ENCODE measurements around the gene AGAP2. TPM values are rescaled to one million over a fixed set of nuclear protein-coding genes. Genes with fewer than 3 reads are reported as not detected.

The AGAP2 gene
- total and polyA plus RNA-seq, 2 donors, result 14.4 to 15.5 TPM

DNA sequence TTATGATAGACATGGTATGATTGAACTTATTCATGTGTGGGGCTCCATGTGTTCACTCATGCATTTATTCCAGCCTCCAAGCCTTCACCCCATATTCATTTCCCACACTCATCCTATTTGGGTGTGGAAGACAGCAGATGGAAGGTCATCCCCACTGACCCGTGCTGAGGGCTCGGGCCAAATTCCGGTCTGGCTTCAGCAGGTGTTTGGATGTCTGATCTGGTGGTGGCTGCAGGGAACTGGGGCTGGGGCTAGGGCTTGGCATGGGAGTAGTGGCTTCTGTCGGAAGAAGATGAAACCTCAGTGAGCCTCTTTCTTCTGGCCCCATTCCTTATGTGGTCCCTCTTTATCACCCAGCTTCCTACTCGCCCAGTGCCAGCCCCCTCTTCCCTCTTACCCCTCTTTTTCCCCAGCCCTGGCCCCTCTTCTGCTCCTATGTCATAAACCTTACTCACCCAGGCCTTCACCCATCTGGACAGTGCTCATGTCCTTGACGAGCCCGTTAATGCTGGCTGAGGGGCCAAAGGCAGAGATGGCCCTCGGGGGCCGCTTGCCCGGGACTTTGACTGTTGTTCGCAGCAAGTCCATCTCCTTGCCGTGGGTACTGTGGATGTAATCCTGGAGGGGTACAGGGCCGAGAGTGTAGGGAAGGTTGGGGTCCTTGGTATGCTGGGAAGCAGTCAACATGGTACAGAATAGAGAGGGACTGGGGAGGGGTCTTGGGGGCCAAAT, 8.0 kb downstream of the AGAP2 start:
- peaks cover 0 to 13% of the 10 kb centered on the region in 2 donors for H3K27me3 ChIP-seq (ENCODE audit: control insufficient read depth in 2 of 2, insufficient read depth in 1 of 2, low read length in 1 of 2)
- no peak overlapping the region for H3K4me3 ChIP-seq (ENCODE audit: low read length in 2 of 2)
- no peak overlapping the region for H3K27ac ChIP-seq (ENCODE audit: low read depth in 1 of 2, low read length in 1 of 2)
- 97% methylated on average over 13 of the region's 13 CpGs for WGBS
- H3K36me3 ChIP-seq (ENCODE audit: control insufficient read depth in 2 of 2, insufficient read depth in 2 of 2, low read length in 1 of 2), result peaks cover 74 to 88% of the 10 kb centered on the region in 2 donors
- H3K4me1 ChIP-seq (ENCODE audit: control insufficient read depth in 2 of 2, insufficient read depth in 2 of 2, low read length in 2 of 2), result no peaks in the 10 kb centered on the region
- H3K9me3 ChIP-seq (ENCODE audit: control insufficient read depth in 2 of 2, insufficient read depth in 1 of 2, low read length in 1 of 2), result peaks cover 1 to 11% of the 10 kb centered on the region in 2 donors
- no peak for DNase-seq (ENCODE audit: low read depth in 6 of 9, low spot score in 9 of 9)

DNA sequence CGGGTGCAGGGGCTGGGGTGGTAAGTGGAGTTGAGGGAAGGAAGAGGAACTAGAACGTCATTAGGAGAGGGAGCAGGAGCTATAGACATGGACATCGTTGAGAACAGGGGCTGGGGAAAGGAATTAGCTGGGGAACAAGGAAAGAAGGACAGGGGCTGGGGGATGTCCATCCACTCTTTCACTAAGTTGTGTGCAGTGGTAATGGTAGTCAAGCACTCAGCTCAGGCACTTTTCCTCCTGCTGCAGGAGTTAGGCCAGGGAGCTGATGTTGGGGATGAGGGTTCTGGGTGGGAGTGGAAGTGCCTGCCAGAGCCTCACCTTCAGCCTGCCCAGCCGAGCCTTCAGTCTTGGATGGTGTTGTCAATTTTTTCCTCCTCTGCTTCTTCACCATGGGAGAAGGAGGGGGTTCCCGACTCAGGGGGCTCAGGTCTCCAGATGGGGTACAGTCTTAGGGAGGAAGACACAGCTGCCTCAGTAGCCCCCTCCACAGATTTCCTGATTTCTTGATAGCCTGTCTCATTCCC, 9.2 kb downstream of the AGAP2 start:
- no peak for DNase-seq (ENCODE audit: low read depth in 6 of 9, low spot score in 9 of 9)
- Histone ChIP-seq H3K36me3 (ENCODE audit: control insufficient read depth in 2 of 2, insufficient read depth in 2 of 2, low read length in 1 of 2) (peaks cover 66 to 80% of the 10 kb centered on the region in 2 donors), H3K4me1 (ENCODE audit: control insufficient read depth in 2 of 2, insufficient read depth in 2 of 2, low read length in 2 of 2) (no peaks in the 10 kb centered on the region), H3K4me3 (ENCODE audit: low read length in 2 of 2) (no peak overlapping the region), H3K27ac (ENCODE audit: low read depth in 1 of 2, low read length in 1 of 2) (no peak overlapping the region), H3K9me3 (ENCODE audit: control insufficient read depth in 2 of 2, insufficient read depth in 1 of 2, low read length in 1 of 2) (peaks cover 1 to 11% of the 10 kb centered on the region in 2 donors), H3K27me3 (ENCODE audit: control insufficient read depth in 2 of 2, insufficient read depth in 1 of 2, low read length in 1 of 2) (peaks cover 0 to 13% of the 10 kb centered on the region in 2 donors)
- 88% methylated on average over 5 of the region's 5 CpGs for whole genome bisulfite sequencing

DNA sequence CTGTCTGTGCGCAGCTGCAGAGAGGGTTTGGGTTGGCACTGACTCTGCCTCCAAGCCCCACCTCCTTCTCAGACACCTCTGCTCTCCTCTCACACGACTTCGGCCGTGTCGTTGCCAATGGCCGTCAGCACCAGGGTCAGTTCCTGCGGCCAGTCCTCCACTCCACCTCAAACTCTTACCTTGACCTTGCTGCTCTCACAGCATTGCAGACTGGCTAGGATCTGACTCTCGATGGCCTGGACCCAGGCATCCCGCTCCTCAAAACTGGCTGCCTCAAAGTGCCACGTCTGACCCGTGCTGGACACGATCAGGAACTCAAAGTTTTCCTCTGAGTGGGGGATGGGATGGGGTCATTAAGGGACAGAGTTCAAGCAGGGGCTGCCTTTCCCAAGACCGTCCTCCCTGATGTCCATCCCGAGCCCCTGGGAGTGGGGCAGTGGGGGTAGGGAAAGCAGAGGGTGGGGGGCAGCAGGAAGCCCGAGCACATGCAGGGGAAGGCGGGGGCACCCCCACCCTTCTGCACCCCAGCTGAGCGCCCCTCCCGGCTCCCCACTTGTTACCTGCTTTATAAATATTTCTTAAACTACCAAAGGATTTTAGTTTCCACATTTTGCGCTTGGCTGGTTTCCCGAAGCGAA, 10.7 kb downstream of the AGAP2 start:
- Histone ChIP-seq H3K4me3 (ENCODE audit: low read length in 2 of 2) (no peak overlapping the region), H3K9me3 (ENCODE audit: control insufficient read depth in 2 of 2, insufficient read depth in 1 of 2, low read length in 1 of 2) (peaks cover 1 to 11% of the 10 kb centered on the region in 2 donors), H3K27me3 (ENCODE audit: control insufficient read depth in 2 of 2, insufficient read depth in 1 of 2, low read length in 1 of 2) (peaks cover 0 to 13% of the 10 kb centered on the region in 2 donors), H3K36me3 (ENCODE audit: control insufficient read depth in 2 of 2, insufficient read depth in 2 of 2, low read length in 1 of 2) (peaks cover 55 to 65% of the 10 kb centered on the region in 2 donors), H3K4me1 (ENCODE audit: control insufficient read depth in 2 of 2, insufficient read depth in 2 of 2, low read length in 2 of 2) (no peaks in the 10 kb centered on the region), H3K27ac (ENCODE audit: low read depth in 1 of 2, low read length in 1 of 2) (no peak overlapping the region)
- WGBS, result 94% methylated on average over 21 of the region's 21 CpGs
- DNase-seq (ENCODE audit: low read depth in 6 of 9, low spot score in 9 of 9), result no peak

DNA sequence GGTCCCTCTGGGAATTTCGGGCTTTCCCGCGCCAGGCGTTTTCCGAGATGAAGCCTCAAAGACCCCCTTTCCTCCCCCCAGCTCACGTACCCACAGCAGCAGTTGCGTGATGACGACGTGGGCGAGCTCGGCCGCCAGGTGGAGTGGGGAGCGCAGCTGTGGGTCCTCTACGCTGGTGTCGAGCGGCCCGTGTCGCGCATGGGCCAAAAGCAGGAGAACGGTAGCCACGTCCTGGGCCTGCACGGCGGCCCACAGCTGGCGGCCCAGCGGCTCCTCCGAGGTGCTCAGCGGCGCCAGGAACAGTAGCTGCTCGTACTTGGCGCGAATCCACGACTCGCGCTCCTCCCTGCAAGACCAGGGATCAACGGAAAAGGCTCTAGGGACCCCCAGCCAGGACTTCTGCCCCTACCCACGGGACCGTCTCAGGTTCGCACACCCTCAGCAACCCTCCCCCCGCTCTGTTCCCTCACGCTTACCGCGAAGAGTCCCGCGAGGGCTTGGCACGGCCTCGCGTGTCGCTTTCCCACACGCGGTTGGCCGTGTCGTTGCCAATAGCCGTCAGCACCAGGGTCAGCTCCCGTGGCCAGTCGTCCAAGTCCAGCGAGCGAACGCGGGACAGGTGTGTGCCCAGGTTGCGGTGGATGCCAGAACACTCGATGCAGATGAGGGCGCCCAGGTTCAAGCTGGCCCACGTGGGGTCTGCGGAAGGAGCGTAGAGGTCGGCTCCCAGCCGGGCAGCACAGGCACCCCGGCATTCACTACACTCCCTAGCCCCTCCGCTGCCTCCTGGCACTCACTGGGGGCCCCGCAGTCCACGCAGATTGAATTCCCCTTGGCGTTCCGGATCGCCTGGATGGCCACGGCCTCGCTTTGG, 11.4 kb downstream of the AGAP2 start:
- no peak overlapping the region for H3K27ac ChIP-seq (ENCODE audit: low read depth in 1 of 2, low read length in 1 of 2)
- WGBS, result 95% methylated on average over 76 of the region's 76 CpGs

DNA sequence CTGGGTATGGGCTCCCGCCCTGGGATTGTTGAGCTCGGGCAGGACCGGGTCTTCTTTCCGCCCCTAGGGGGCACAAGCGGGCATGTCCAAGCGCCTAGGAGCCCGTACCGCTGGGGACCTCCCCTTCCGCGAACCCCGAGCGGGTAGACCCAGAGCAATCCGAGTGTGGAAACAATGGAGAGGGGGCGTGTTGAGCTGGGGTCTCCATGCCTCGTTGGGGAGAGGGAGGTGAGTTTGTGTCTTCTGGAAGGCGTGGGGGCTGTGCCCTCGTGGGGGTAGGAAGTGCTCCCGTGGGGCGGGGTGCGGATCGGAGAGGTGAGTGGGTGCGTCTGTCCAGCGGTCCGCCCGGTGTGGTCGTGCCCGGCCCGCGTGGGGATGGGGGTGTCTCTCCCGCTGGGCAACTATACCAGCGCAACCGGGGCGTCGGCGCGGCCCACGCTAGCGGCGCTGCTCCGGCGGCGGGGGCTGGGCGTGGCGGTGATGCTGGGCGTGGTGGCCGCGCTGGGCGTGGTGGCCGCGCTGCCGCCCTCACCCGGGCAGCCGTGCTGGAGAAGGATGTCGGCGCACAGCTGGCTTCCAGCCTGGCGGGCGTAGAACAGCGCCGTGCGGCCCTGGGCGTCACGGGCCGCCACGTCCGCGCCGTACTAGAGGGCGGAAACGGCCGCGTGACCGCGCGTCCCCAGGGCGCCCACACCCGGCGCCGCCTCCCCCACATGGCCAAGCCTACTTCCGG, 12.2 kb downstream of the AGAP2 start:
- H3K27ac ChIP-seq (ENCODE audit: low read depth in 1 of 2, low read length in 1 of 2), result no peak overlapping the region
- 92% methylated on average over 79 of the region's 79 CpGs for WGBS
- no peaks in the 10 kb centered on the region for H3K4me1 ChIP-seq (ENCODE audit: control insufficient read depth in 2 of 2, insufficient read depth in 2 of 2, low read length in 2 of 2)
- peak overlapping the region; percentile 11 to 26 for H3K4me3 ChIP-seq (ENCODE audit: low read length in 2 of 2)
- H3K36me3 ChIP-seq (ENCODE audit: control insufficient read depth in 2 of 2, insufficient read depth in 2 of 2, low read length in 1 of 2), result peaks cover 49 to 56% of the 10 kb centered on the region in 2 donors
- H3K9me3 ChIP-seq (ENCODE audit: control insufficient read depth in 2 of 2, insufficient read depth in 1 of 2, low read length in 1 of 2), result peaks cover 1 to 11% of the 10 kb centered on the region in 2 donors
- H3K27me3 ChIP-seq (ENCODE audit: control insufficient read depth in 2 of 2, insufficient read depth in 1 of 2, low read length in 1 of 2), result peaks cover 0 to 13% of the 10 kb centered on the region in 2 donors
- DNase-seq (ENCODE audit: low read depth in 6 of 9, low spot score in 9 of 9), result peak in 3 of 9 donors; percentile 37 to 65 (median 50)

More for the DNA sequence above, 11.4 kb downstream of the AGAP2 start:
- H3K27me3 ChIP-seq (ENCODE audit: control insufficient read depth in 2 of 2, insufficient read depth in 1 of 2, low read length in 1 of 2), result peaks cover 0 to 13% of the 10 kb centered on the region in 2 donors
- DNase-seq (ENCODE audit: low read depth in 6 of 9, low spot score in 9 of 9), result no peak
- H3K9me3 ChIP-seq (ENCODE audit: control insufficient read depth in 2 of 2, insufficient read depth in 1 of 2, low read length in 1 of 2), result peaks cover 1 to 11% of the 10 kb centered on the region in 2 donors
- no peak overlapping the region for H3K4me3 ChIP-seq (ENCODE audit: low read length in 2 of 2)
- H3K36me3 ChIP-seq (ENCODE audit: control insufficient read depth in 2 of 2, insufficient read depth in 2 of 2, low read length in 1 of 2), result peaks cover 50 to 57% of the 10 kb centered on the region in 2 donors
- H3K4me1 ChIP-seq (ENCODE audit: control insufficient read depth in 2 of 2, insufficient read depth in 2 of 2, low read length in 2 of 2), result no peaks in the 10 kb centered on the region

DNA sequence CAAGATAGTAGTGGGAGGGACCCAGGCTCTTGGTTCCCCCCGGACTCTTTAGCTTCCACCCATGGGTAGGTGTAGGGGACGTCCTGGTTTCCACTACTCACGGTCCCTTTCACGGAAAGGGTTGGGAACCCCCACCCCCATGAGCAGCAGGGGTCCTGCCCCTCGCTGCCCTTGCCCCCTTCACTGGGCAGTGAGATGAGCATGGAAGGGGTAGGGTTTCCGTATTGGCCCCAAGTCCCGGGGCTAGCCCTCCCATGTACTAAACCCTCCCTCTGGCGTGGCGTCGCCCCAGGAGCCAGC, 12.7 kb downstream of the AGAP2 start:
- Histone ChIP-seq H3K4me1 (ENCODE audit: control insufficient read depth in 2 of 2, insufficient read depth in 2 of 2, low read length in 2 of 2) (no peaks in the 10 kb centered on the region), H3K27me3 (ENCODE audit: control insufficient read depth in 2 of 2, insufficient read depth in 1 of 2, low read length in 1 of 2) (peaks cover 0 to 13% of the 10 kb centered on the region in 2 donors), H3K36me3 (ENCODE audit: control insufficient read depth in 2 of 2, insufficient read depth in 2 of 2, low read length in 1 of 2) (peaks cover 49 to 55% of the 10 kb centered on the region in 2 donors), H3K27ac (ENCODE audit: low read depth in 1 of 2, low read length in 1 of 2) (no peak overlapping the region), H3K9me3 (ENCODE audit: control insufficient read depth in 2 of 2, insufficient read depth in 1 of 2, low read length in 1 of 2) (peaks cover 1 to 11% of the 10 kb centered on the region in 2 donors), H3K4me3 (ENCODE audit: low read length in 2 of 2) (no peak overlapping the region)
- no peak for DNase-seq (ENCODE audit: low read depth in 6 of 9, low spot score in 9 of 9)
- WGBS, result 91% methylated on average over 10 of the region's 10 CpGs

DNA sequence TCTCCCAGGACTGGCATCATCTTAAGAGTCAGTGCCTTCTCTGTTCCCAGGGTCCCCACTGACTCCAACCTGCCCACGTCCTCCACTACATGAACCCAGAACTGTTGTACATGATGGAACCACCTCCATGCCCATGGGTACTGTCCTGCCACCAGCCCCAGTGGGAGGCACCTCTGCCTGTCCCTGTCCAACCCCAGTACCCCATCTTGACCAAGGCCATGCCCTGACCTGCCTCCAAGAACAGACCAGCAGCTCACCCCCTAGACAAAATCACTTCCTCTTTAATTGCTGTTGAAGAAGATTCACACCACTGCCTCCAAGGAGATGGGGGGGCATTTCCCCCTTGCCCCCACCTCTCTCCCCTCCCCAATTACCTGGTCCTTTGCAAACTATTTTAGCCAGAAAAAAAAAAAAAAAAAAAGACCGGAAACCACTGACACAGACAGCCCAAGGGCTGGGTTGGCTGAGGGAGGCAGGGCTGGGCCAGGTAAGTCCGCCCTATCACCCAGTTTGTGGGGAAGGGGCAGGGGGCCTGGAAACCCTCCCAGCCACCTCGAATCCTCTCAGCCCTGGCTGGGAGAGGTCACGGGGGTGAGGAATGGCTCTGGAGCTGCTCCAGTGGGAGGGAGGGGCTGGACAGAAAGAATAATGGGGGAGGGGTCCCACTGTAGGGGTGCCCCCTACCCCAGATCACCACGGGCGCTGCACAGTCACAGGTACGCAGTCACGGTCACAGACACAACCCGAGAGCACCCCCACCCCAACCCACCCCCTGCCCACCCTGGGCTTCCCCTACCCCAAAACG, 13.4 kb downstream of the AGAP2 start:
- H3K4me3 ChIP-seq (ENCODE audit: low read length in 2 of 2), result no peak overlapping the region
- WGBS, result 89% methylated on average over 11 of the region's 11 CpGs

More for the DNA sequence above, 13.4 kb downstream of the AGAP2 start:
- no peak overlapping the region for H3K27ac ChIP-seq (ENCODE audit: low read depth in 1 of 2, low read length in 1 of 2)
- H3K36me3 ChIP-seq (ENCODE audit: control insufficient read depth in 2 of 2, insufficient read depth in 2 of 2, low read length in 1 of 2), result peaks cover 48 to 55% of the 10 kb centered on the region in 2 donors
- H3K4me1 ChIP-seq (ENCODE audit: control insufficient read depth in 2 of 2, insufficient read depth in 2 of 2, low read length in 2 of 2), result no peaks in the 10 kb centered on the region
- peaks cover 1 to 11% of the 10 kb centered on the region in 2 donors for H3K9me3 ChIP-seq (ENCODE audit: control insufficient read depth in 2 of 2, insufficient read depth in 1 of 2, low read length in 1 of 2)
- peaks cover 0 to 13% of the 10 kb centered on the region in 2 donors for H3K27me3 ChIP-seq (ENCODE audit: control insufficient read depth in 2 of 2, insufficient read depth in 1 of 2, low read length in 1 of 2)
- DNase-seq (ENCODE audit: low read depth in 6 of 9, low spot score in 9 of 9), result no peak

Measured in thymus (tissue), 11 donors.